DLD1 (cell line): ENCODE data around the gene ANLN.

Experiments
- in situ Hi-C: cut with HindIII; loops from 2 replicates; pipeline ENCODE4 v1.10.0; 2017; ENCODE audit warnings: low sequenced_read_pairs

Gene ANLN

DNA sequence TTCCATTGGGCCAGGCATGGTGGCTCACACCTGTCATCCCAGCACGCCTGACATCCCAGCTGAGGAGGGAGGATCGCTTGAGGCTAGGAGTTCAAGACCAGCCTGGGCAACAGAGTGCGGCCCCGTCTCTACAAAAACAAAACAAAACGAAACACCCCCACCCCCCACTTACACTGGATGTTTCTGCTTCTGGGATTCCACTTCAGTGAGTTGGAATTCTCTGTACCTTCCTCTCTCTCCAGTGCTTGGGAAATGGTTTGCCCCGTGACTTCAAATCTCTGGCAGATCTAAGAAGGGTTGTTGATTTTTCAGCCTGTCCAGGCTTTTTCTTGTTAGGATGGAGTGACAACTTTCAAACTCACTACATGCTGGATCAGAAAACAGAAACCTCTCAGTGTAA, 106.9 kb downstream of the ANLN start:
- in situ Hi-C loops = loop anchor here (25.0 kb wide), 2 partner anchors 466 to 716 kb away; no protein-coding TSS in a partner anchor

DNA sequence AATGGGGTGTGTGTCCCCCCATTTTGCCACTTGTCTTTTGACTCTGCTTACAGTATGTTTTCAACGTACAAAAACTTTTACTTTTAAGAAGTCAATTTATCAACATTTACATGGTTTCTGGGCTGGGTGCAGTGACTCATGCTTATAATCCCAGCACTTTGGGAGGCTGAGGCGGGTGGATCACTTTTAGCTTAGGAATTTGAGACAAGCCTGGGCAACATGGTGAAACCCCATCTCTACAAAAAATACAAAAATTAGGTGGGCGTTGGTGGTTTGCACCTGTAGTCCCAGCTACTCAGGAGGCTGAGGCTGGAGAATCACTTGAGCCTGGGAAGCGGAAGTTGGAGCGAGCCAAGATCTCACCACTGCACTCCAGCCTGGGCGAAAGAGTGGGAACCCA, 107.5 kb downstream of the ANLN start:
- in situ Hi-C loops = loop anchor here (25.0 kb wide), 2 partner anchors 465 to 715 kb away; no protein-coding TSS in a partner anchor

GRCh38 chr7:36497775-36498174, 108.1 kb downstream of the ANLN start:
- in situ Hi-C loops = loop anchor here (25.0 kb wide), 2 partner anchors 465 to 715 kb away; no protein-coding TSS in a partner anchor
